Measurements from ENCODE around the gene HYI. TPM values are rescaled to one million over a fixed set of nuclear protein-coding genes. Genes with fewer than 3 reads are reported as not detected.
"Not testable (repeated sequence)": the region's sequence is repeated elsewhere in the genome, so short reads cannot be mapped to it uniquely, and the experiment has no call there.

HYI gene
- total RNA-seq, 1 experiment from 2014 or later: 16.7 TPM

GRCh38 chr1:43423672-43424550 is 29.8 kb downstream of the HYI start:
- no peaks in the 10 kb centered on the region for H3K27me3 ChIP-seq
- H3K9me3 ChIP-seq: no peaks in the 10 kb centered on the region
- DNase-seq: no peak
- no peak overlapping the region for H3K4me3 ChIP-seq
- peaks cover 39% of the 10 kb centered on the region for H3K36me3 ChIP-seq

- no peak overlapping the region for H3K4me3 ChIP-seq
These were observed 30.6 kb downstream of the HYI start for GRCh38 chr1:43422995-43423671.

GRCh38 chr1:43421976-43422750 is 31.6 kb downstream of the HYI start:
- Histone ChIP-seq H3K4me3 (no peak overlapping the region), H3K27me3 (no peaks in the 10 kb centered on the region), H3K36me3 (peaks cover 36% of the 10 kb centered on the region), H3K9me3 (no peaks in the 10 kb centered on the region)
- no peak for DNase-seq

More at GRCh38 chr1:43422995-43423671, 30.6 kb downstream of the HYI start:
- no peaks in the 10 kb centered on the region for H3K27me3 ChIP-seq
- H3K9me3 ChIP-seq: no peaks in the 10 kb centered on the region
- H3K36me3 ChIP-seq: peaks cover 39% of the 10 kb centered on the region
- DNase-seq: no peak

- H3K27me3 ChIP-seq: no peaks in the 10 kb centered on the region
These were observed 32.3 kb downstream of the HYI start for GRCh38 chr1:43421396-43421795.

GRCh38 chr1:43420874-43421273 is 32.9 kb downstream of the HYI start:
- H3K36me3 ChIP-seq: peaks cover 34% of the 10 kb centered on the region

More at GRCh38 chr1:43421396-43421795, 32.3 kb downstream of the HYI start:
- H3K9me3 ChIP-seq: no peaks in the 10 kb centered on the region
- peaks cover 31% of the 10 kb centered on the region for H3K36me3 ChIP-seq
- no peak overlapping the region for H3K4me3 ChIP-seq
- no peak for DNase-seq

GRCh38 chr1:43419627-43420425 is 33.9 kb downstream of the HYI start:
- DNase-seq: no peak
- Histone ChIP-seq H3K27me3 (no peaks in the 10 kb centered on the region), H3K4me3 (no peak overlapping the region), H3K9me3 (no peaks in the 10 kb centered on the region), H3K36me3 (peaks cover 36% of the 10 kb centered on the region)

More at GRCh38 chr1:43420874-43421273, 32.9 kb downstream of the HYI start:
- Histone ChIP-seq H3K27me3 (no peaks in the 10 kb centered on the region), H3K9me3 (no peaks in the 10 kb centered on the region), H3K4me3 (no peak overlapping the region)
- no peak for DNase-seq

GRCh38 chr1:43418858-43419257 is 34.9 kb downstream of the HYI start:
- Histone ChIP-seq H3K27me3 (no peaks in the 10 kb centered on the region), H3K36me3 (peaks cover 35% of the 10 kb centered on the region), H3K9me3 (no peaks in the 10 kb centered on the region), H3K4me3 (no peak overlapping the region)
- no peak for DNase-seq

GRCh38 chr1:43415901-43416300 is 37.8 kb downstream of the HYI start:
- H3K27me3 ChIP-seq: no peaks in the 10 kb centered on the region
- H3K9me3 ChIP-seq: no peaks in the 10 kb centered on the region
- DNase-seq: no peak
- H3K4me3 ChIP-seq: no peak overlapping the region
- peaks cover 36% of the 10 kb centered on the region for H3K36me3 ChIP-seq

GRCh38 chr1:43414634-43415223 is 39.0 kb downstream of the HYI start:
- H3K9me3 ChIP-seq: no peaks in the 10 kb centered on the region
- H3K36me3 ChIP-seq: peaks cover 31% of the 10 kb centered on the region
- H3K4me3 ChIP-seq: no peak overlapping the region
- DNase-seq: peak; percentile 24
- no peaks in the 10 kb centered on the region for H3K27me3 ChIP-seq

GRCh38 chr1:43413426-43413825 is 40.3 kb downstream of the HYI start:
- not testable (repeated sequence) for DNase-seq, H3K9me3 ChIP-seq, H3K27me3 ChIP-seq, H3K4me3 ChIP-seq
- peaks cover 39% of the 10 kb centered on the region for H3K36me3 ChIP-seq

- H3K36me3 ChIP-seq: peaks cover 40% of the 10 kb centered on the region
- no peak overlapping the region for H3K4me3 ChIP-seq
- no peaks in the 10 kb centered on the region for H3K9me3 ChIP-seq
- no peaks in the 10 kb centered on the region for H3K27me3 ChIP-seq
- no peak for DNase-seq
These were observed 43.2 kb downstream of the HYI start for GRCh38 chr1:43410571-43410970.

GRCh38 chr1:43405876-43406234 is 47.9 kb downstream of the HYI start:
- H3K9me3 ChIP-seq: no peaks in the 10 kb centered on the region
- DNase-seq: no peak
- H3K27me3 ChIP-seq: no peaks in the 10 kb centered on the region
- peaks cover 53% of the 10 kb centered on the region for H3K36me3 ChIP-seq
- H3K4me3 ChIP-seq: no peak overlapping the region

GRCh38 chr1:43405219-43405875 is 48.4 kb downstream of the HYI start:
- H3K27me3 ChIP-seq: no peaks in the 10 kb centered on the region
- no peak for DNase-seq
- H3K36me3 ChIP-seq: peaks cover 53% of the 10 kb centered on the region
- H3K4me3 ChIP-seq: no peak overlapping the region
- H3K9me3 ChIP-seq: no peaks in the 10 kb centered on the region

GRCh38 chr1:43404353-43404752 is 49.4 kb downstream of the HYI start:
- Histone ChIP-seq H3K36me3 (peaks cover 48% of the 10 kb centered on the region), H3K9me3 (no peaks in the 10 kb centered on the region), H3K27me3 (no peaks in the 10 kb centered on the region), H3K4me3 (no peak overlapping the region)
- no peak for DNase-seq

- no peaks in the 10 kb centered on the region for H3K9me3 ChIP-seq
- no peak for DNase-seq
- peaks cover 33% of the 10 kb centered on the region for H3K36me3 ChIP-seq
- H3K4me3 ChIP-seq: no peak overlapping the region
- H3K27me3 ChIP-seq: no peaks in the 10 kb centered on the region
These were observed 51.5 kb downstream of the HYI start for GRCh38 chr1:43402089-43402865.
